ENCODE results near the gene TBX6.
A peak's percentile ranks its signal among the peaks of the same experiment; 100 is the strongest.

The TBX6 gene

DNA sequence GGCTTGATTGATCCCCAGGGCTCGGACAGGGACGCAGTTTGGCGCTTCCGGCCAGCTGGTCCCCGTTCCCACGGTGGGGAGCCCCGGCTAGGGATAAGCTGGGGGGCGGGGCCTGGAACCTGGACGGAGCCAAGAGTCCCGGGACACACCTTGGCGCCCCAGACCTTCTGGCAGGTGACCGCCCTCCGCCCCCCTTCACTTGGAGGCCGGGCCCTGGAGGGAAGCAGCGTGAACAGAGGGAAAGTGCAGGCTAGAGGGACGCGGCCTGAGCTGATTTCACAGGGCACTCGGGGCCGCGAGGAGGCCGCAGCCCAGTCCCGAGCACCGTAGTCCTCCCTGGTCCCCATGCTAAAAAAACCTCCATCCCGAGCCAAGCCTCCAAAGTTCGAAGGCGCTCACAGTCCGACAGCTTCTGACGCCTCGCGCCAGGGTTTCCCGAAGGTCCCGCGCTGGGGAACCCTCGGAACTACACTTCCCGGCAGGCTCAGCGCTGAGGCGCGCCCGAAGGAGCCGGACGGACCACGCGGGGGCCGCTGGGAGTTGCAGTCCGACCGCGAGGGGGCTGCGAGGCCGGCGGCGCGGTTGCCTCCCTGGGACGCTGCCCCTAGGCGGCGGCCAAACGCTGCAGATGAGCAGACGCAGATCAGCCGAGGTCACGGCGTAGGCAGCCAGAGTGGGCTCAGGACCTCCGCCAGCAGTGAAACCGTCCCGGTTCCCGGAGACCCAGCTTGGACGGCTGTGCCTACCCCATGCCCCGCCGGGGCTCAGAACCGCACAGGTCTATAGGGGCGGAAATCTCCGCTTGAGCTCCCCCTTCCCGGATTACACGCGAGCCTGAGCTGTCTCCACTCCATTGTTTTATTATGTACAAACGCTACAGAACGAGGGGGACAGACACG, at the start of gene TBX6:
TBX6 (minus strand) TSS at position 451 of the 899 bp plus-strand sequence. CDS start 731 bp downstream, outside the sequence.
- CTCF ChIA-PET, result interaction anchor here (0.6 to 4.6 kb wide), 42 partner anchors 12 to 603 kb away, joined by 3 to 102 read pairs (median 5); partner anchors contain the start of genes ALDOA, C16orf92, CORO1A and DCTPP1
- peak; percentile 93 for DNase-seq (ENCODE audit: extremely low spot score)
- TF ChIP-seq, protein P1, sequence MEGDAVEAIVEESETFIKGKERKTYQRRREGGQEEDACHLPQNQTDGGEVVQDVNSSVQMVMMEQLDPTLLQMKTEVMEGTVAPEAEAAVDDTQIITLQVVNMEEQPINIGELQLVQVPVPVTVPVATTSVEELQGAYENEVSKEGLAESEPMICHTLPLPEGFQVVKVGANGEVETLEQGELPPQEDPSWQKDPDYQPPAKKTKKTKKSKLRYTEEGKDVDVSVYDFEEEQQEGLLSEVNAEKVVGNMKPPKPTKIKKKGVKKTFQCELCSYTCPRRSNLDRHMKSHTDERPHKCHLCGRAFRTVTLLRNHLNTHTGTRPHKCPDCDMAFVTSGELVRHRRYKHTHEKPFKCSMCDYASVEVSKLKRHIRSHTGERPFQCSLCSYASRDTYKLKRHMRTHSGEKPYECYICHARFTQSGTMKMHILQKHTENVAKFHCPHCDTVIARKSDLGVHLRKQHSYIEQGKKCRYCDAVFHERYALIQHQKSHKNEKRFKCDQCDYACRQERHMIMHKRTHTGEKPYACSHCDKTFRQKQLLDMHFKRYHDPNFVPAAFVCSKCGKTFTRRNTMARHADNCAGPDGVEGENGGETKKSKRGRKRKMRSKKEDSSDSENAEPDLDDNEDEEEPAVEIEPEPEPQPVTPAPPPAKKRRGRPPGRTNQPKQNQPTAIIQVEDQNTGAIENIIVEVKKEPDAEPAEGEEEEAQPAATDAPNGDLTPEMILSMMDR (IDR thresholded peaks at IDR 0.05; ENCODE audit: control extremely low read depth, extremely low read depth, low read depth, missing control alignments), result peak; percentile 90
- POLR2A ChIA-PET, result interaction anchor here (0.6 to 1.6 kb wide), 11 partner anchors 9 to 828 kb away, joined by 3 to 13 read pairs (median 5); partner anchors contain the start of gene ALDOA

- POLR2A ChIA-PET, result no interaction called here
- TF ChIP-seq, protein P1 (IDR thresholded peaks at IDR 0.05; ENCODE audit: control extremely low read depth, extremely low read depth, low read depth, missing control alignments), result no peak
- CTCF ChIA-PET, result interaction anchor here (1.3 to 2.0 kb wide), 3 partner anchors 12 to 48 kb away, joined by 3 to 5 read pairs (median 3); no protein-coding TSS in a partner anchor
- no peak for DNase-seq (ENCODE audit: extremely low spot score)
These were observed 48.1 kb upstream of the TBX6 start for GRCh38 chr16:30139583-30140481.

- ChIA-PET POLR2A (interaction anchor here (0.6 kb wide), 1 partner anchor 41 kb away, joined by 8 read pairs; no protein-coding TSS in a partner anchor), CTCF (interaction anchor here (1.0 to 2.1 kb wide), 5 partner anchors 8 to 48 kb away, joined by 3 to 7 read pairs (median 3); partner anchors contain the start of genes CORO1A and TBX6)
- TF ChIP-seq, protein P1 (IDR thresholded peaks at IDR 0.05; ENCODE audit: control extremely low read depth, extremely low read depth, low read depth, missing control alignments), result no peak
- no peak for DNase-seq (ENCODE audit: extremely low spot score)
These were observed 46.2 kb upstream of the TBX6 start for GRCh38 chr16:30137897-30138296.

- DNase-seq (ENCODE audit: extremely low spot score), result no peak
- CTCF ChIA-PET, result interaction anchor here (0.9 to 2.1 kb wide), 5 partner anchors 9 to 49 kb away, joined by 3 to 7 read pairs (median 3); partner anchors contain the start of gene TBX6
- TF ChIP-seq, protein P1 (IDR thresholded peaks at IDR 0.05; ENCODE audit: control extremely low read depth, extremely low read depth, low read depth, missing control alignments), result no peak
- POLR2A ChIA-PET, result interaction anchor here (0.6 kb wide), 1 partner anchor 44 kb away, joined by 4 read pairs; no protein-coding TSS in a partner anchor
These were observed 45.4 kb upstream of the TBX6 start for GRCh38 chr16:30136971-30137605.

DNA sequence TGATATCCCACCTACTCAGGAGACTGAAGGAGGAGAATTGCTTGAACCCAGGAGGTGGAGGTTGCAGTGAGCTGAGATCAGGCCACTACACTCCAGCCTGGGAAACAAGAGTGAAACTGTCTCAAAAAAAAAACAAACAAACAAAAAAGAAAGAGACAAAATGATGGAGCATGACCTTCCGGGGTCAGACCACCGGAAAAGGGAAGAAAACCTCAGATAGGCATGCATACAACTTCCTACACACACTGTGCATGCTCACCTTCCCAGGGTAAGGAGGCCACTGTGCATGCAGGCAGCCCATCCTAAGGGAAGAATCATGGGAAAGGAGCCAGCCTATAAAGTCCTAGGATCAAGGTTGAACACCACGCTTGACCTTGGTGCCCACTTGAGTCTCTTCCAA, 40.9 kb upstream of the TBX6 start:
- DNase-seq (ENCODE audit: extremely low spot score), result no peak
- ChIA-PET CTCF (no interaction called here), POLR2A (no interaction called here)
- TF ChIP-seq, protein P1 (IDR thresholded peaks at IDR 0.05; ENCODE audit: control extremely low read depth, extremely low read depth, low read depth, missing control alignments), result no peak
